Stimulated activated CD4-positive, alpha-beta T cell treated with anti-CD3 and anti-CD28 coated beads, Interleukin-12 subunit alpha, Interleukin-12 subunit beta, amount 100 ng/mL, for 24 hours (primary cell): ENCODE results near the gene GRIA2.

ENCODE experiments used
- DNase-seq, 2 experiments: peaks; one replicate each; pipeline ENCODE4 v3.0.0-alpha.2; 2020; ENCODE audit warnings: low read depth in 2 of 2

The GRIA2 gene

DNA sequence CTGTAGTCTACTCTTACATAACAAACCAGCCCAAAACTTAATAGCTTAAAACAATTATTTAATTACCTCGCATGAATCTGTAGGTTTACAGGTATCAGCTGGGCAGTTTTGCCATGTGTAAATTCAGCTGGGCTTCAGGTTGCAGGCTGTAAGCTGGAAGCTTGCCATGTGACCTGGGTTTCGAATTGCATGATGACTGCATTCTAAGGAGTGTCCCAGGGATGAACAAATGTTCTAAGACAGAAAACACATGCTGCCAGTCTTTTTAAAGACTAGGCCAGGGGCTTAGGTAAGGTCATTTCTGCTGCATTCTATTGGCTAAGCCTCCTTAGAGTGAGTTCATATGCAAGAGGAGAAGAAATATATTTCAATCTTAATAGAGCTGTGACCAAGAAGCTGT is 44.8 kb downstream of the GRIA2 start:
- DNase-seq: no peak

DNA sequence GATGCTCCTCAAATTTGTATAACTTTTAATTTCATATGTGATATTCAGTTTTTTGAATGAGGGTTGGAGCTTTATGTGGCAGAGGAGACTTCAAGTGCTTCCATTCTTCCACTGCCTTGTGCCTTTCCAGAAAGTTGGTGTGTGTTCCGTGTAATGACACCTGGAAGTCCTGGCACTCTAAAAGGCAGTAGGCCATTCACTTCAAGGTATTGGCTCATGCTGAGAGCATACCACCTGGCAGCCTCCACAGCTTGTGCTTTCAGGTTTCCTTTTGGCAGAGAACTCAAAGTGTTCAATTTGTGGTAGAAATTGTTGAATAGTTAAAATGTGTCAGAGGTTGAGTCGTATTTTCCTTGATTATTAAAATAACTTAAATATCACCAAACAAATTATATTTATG is 49.6 kb downstream of the GRIA2 start:
- no peak for DNase-seq

DNA sequence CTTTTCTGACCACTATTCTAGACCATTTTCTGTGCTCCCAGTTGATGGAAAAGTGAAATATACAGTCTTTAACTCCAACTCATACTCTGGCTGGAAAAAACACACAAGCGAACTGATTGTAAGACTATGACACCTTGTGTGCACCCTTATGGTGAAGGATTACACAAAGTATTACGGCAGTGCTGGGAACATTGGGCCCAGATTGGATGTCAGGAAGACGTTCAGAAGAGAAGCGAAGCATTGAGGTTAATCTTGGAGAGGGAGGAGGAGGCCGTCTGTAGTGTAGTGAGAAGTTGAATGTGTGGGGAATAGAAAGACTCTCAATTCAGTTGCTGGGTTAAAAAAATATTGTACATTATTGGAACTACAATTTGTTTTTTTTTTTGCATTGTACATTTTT is 50.0 kb downstream of the GRIA2 start:
- no peak for DNase-seq

DNA sequence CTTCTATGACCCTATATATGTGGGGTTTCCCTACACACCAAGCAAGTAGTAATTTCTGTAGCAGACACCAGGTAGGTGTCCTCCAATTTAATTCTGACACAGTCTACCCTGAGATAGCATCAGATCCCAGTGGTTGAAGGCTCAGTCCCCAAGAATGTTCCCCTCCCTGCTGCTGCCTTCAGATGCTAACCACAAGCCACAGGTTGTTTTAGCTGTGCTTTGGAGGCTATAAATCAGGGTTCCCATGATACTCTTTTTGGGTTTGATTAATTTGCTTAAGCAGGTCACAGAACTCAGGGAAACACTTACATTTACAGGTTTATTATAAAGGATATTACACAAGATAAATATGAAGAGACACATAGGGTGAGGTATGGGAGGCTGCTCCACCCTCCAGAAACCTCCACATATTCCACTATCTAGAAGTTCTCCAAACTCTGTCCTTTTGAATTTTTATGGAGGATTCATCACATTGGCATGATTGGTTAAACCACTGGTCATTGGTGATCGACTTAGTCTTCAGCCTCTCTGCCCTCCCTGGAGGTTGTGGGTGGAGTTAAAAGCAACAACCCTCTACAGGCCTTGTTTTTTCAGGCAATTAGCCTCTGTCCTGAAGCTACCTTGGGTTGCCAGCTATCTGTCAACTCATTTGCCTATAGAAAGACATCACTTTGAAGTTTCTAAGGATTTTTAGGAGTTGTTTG is 50.8 kb downstream of the GRIA2 start:
- DNase-seq: no peak

DNA sequence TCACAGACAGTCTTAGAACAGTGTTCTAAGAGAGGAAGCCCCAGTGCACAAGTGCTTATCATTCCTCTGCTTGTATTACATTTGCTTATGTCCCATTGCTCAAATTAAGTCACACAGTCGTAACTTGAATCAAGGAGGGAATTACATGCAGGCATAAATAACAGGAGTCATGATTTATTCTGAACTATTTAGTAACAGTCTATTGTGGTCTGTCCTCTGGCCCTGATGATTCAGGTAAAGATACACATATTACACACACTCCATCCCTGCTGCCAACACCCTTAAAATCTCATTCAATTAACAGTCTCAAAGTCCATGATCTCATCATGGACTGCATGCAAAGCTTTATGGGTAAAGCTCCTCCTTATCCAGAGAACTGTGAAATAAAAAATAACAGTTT is 60.1 kb downstream of the GRIA2 start:
- no peak for DNase-seq

DNA sequence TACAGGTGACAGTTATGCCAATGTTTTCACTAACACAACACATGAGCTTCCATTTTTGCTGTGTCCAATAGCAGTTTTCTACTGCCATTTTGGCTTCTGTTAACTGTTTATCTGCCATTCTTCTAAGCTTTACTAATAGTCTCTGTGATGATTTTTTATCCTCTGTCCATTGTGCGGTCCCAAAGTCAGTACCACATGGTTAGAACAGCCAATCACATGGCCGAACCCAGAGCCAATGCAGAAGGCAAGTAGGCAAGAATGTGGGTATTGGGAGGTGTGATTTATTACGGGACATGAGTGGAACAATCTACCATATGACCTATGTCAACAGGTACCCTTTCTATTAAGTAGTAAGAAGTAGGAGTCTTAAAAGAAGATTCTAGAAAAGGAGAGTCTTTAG is 61.5 kb downstream of the GRIA2 start:
- DNase-seq: no peak

DNA sequence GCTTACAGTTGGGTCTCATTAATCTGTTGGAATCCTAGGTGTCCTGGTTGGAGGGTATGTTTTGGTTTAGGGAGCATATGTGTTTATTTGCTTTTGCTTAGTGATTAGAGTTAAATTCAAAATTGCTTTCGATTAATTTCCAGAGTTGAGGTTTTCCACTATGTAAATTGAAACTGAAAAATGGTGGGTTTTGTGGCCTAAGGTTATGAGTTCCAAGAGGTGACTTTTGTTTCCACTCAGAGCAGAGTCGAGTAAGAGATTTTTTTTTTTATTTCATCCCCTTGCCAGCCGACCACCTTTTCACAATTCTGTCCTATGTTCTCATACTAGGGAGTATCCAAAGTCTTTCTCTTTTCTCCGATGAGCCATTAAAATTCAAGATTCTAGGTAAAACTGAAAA is 66.9 kb downstream of the GRIA2 start:
- DNase-seq: no peak

DNA sequence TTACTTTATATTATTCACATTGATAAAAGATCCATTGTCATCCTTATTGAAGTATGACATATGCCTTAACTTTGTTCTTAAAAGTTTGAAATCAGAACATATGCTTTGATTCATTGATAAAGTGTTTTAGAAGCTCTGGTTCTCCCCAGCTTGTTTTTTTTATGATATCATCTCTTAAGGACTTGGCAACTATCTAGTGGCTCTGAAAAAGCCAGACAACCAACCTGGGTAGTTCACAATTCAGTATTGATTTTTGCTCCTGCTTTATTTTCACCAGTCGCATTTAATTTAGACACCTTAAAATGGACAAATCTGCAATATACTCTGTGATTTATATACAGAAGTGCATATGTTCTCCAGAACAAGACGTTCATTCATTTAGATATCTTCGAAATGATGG is 70.1 kb downstream of the GRIA2 start:
- no peak for DNase-seq

DNA sequence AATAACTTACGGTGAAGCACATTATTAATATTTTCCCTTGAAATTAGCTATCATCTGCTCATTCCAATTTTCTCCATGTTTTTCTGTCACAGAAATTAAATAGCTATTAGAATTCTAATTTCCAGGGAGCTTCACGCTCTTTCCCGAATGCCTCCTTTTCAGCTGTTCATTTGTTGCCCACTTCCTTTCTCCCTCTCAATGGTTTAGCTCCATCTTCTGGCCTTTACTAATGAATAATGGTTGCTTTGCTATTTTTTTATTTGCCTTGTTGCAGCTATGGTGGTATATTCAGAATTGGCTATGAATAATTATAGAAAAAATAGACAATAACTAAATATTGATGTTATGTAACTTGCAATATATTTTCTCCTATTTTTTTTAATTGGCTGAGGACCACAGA is 70.5 kb downstream of the GRIA2 start:
- no peak for DNase-seq

DNA sequence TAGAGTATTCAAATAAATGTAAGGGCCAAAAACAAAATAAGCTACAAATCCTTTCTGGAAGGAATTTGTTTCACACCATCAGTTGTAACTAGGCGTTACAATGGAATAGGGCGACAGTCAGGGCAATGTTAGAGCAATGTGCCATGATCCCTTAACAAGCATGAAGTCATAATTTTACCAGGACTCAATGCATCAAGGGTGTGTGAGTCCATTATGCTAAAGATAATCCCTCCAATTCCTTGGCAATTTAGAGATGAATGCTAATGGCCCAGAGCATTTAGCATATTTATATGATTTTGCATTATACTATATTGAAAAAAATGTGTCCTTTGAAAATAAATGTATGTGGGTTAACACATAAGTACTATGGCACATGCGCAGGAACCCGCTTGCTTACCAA is 73.1 kb downstream of the GRIA2 start:
- no peak for DNase-seq

DNA sequence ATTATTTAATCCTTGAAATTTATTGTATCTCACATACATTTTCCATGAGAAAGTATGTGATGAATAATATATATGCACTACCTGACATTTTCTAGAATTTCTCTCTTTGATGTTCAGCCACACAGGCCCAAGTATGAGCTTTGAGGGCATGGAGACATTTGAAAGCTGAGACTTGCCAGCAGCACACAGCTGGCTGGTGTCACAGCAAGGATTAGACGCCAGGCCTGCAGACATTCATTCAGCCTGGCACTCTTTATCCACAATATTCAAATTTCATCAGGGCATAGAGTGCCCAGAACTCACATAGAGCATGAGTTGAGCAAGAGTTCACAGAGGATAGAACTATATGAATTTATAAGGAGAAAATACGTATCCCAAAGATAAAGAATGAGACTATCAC is 74.0 kb downstream of the GRIA2 start:
- no peak for DNase-seq

DNA sequence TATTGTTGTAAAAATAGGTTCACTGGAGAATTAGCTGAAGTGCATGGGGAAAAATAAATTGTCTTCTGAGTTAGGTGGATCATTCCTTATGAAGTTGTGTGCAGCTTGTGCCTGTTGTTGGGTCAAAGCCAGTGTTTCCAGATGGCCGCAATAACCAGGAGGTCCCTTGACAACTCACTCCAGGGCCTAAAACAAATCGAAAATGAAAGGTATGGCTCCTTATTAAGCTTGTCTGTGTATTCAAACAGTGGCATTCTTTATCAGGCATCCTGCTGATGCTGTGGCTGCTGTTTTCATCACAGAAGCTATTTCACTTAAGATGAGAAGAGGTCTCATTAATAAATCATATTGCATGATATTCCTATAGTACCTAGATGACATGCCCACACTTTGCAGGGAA is 80.2 kb downstream of the GRIA2 start:
- DNase-seq: no peak

DNA sequence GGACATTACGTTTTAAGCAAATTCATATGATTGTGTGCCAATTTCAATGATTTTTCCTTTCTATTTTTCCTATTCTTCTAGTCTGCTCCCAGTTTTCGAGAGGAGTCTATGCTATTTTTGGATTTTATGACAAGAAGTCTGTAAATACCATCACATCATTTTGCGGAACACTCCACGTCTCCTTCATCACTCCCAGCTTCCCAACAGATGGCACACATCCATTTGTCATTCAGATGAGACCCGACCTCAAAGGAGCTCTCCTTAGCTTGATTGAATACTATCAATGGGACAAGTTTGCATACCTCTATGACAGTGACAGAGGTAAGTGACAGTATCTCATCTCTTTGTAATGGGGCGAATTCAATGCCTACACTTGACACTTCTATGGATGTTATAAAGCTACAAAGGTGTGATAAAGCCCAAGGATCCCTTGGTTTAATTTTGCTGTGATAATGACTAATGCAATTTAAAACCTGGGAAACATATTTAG is 83.0 kb downstream of the GRIA2 start:
- no peak for DNase-seq

DNA sequence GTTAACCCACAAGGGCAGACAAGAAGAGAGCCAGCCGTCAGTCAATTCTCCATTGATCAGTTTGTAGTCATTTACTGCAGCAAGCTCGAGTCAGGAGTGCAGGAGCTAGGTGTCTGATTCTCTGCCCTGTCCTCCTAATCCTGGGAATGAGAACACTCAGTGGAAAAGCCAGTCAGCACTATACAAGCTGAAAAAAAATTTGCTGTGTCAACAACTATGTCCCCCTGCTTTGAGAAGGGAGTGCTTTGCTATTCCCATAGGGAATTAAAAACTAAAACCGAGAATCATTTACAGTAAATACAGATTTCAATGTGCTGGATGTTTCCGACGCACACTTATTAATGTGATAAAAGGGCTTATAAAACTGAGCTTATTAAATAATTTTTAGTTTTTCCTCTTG is 84.2 kb downstream of the GRIA2 start:
- no peak for DNase-seq

DNA sequence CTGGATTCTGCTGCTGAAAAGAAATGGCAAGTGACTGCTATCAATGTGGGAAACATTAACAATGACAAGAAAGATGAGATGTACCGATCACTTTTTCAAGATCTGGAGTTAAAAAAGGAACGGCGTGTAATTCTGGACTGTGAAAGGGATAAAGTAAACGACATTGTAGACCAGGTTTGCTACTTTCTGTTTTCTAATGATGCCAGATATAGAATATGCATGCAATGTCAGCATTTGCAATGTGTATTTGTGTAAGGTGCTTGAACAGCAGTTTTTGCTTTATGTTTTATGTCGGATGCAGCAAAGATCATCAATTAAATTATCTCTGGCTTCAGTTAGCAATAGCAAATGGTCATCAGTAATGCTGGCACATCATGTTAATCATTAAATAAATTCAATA is 92.2 kb downstream of the GRIA2 start:
- no peak for DNase-seq

DNA sequence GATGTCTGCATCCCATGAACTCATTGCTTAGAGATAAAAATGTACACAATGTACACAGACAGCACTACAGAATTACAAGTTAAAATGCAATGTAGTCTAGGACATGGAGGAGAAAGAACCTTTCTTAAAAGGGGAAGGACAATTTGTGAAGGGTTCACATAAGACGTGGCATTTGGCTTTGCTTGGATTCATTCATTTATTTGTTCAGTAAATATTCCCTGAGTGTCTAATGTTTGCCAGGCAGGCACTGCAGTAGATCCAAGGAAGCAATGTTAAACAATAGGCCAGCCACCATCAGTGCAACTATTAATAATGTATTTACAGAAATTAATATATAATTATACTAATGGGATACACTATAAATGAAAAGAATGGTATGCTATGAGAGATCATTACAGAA is 94.4 kb downstream of the GRIA2 start:
- DNase-seq: no peak

DNA sequence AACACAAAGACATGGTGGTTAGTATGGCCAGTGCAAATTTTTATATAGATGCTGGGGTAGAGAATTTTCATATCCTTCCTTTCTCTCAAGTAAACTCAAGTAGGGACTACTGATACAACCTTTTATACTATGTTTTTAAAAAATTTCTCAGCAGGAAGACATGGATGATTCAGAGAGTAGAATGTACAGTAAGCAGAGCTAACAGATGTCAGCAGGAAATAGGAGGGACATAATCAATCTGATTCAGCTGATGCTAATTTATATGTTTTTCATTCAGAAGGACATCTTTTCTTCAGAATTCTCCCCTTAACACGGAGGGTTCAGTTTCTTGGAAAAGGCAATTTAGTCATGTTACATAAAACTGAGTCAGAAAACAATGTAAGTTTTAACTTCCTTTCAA is 95.4 kb downstream of the GRIA2 start:
- DNase-seq: no peak

DNA sequence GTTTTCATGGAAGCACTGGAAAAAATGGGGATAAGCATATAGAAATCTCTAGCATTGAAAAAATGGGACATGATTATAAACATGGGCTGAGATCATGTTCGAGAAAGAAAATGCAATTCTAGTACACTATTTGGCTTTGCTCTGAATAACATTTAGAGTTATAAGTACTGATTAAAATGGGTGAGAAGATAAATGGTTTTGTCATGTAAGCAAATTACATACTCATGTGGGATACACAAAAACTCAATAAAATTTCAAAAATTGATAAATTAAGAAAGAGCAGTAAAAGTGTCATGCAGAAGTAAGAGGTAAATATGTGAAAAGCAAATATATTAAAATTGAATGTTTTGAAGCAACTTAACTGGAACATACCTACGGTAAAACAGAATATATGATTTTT is 99.6 kb downstream of the GRIA2 start:
- DNase-seq: no peak

DNA sequence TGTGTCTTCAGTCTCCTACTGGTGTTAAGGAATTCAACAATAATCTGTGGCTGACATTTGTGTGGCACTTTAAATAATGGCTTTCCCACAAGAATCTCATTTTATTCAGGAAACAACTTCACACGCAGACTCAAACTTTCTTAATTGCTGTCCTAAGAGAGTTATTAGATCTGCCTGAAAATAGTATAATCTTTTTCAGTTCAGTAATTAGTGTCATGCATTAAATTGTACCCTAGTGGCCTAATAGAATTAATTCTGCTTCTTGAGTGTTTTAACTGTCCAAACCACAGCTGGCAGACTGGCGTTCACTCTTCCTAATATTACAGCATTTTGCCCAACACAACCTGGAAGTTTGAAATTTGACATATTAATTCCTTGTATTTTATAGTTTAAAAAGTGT is 107.1 kb downstream of the GRIA2 start:
- no peak for DNase-seq

DNA sequence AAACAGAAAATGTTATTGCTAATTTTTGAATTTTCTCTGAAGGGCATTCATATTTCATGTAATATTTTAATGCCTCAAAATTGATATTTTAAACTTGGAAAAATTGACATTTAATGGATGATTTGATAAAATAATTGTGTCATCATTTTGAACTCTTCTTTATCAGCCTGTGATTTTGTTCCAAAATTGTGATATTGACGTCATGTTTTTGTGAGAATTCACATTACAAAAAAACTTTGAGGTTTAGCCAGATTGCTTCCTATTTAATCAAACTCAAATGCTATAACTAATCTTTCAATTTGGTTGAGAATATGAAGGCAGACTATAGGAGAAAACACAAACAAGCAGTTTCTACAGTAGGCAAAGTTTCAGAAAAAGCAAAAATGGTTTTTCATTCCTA is 137.4 kb downstream of the GRIA2 start:
- DNase-seq: no peak

DNA sequence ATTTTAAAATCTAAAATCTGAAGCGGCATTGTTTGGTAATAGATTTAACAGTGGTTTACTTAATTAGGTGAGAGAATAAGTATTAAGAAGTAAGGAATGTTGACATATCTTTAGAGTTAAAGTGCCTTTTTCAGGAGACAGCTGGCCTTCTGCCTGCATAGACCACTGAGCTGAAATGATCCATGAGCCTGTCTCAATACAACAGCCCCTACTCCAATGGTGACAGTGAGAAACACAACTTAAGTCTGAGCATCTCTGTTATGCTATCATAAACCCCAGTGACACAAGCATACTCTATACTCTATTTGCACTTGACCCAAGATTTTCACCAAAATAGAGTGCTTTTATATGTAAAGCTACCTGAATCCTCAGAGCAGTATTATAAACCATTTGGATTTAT is 137.9 kb downstream of the GRIA2 start:
- DNase-seq: no peak

DNA sequence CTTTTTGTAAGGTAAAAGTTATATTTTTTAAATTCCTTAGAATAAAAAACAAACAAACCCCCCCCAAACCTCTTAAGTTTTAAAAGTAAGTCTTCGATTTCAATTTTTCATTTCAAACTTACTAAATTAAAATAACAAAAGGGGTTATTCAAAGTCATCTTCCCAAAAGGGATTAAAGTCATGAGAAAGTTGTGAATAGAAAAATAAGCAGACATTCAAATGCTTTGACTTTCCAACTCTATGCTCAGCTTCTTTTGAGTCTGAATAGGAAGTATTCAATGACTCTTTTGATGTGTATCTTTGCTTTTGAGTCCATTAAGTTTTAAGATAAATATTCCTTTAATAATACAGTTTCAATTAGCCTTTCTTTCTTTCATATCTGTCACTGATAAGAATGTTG is 138.3 kb downstream of the GRIA2 start:
- no peak for DNase-seq

DNA sequence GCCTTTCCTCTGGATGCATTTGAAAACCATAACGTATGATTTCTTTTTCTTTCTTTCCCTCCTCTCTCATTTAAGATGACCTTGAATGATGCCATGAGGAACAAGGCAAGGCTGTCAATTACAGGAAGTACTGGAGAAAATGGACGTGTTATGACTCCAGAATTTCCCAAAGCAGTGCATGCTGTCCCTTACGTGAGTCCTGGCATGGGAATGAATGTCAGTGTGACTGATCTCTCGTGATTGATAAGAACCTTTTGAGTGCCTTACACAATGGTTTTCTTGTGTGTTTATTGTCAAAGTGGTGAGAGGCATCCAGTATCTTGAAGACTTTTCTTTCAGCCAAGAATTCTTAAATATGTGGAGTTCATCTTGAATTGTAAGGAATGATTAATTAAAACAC is 142.8 kb downstream of the GRIA2 start:
- DNase-seq: no peak

DNA sequence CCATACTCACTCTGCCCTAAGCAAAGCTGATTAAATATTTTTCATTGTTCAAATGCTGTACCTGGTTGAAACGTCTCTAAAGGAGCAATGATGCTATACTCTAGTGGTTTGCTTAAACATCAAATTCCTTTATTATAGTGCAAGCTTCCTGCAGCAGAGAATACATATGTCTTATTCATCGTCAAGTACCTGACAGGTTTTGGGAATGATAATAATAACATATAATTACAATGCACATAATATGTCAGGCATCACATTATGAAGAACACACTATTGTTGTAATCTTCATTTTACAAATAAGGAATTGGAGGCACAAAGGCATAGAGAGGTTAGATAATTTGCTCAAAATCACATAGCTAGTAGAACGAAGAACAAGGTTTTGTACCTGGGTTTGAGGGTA is 151.6 kb downstream of the GRIA2 start:
- DNase-seq: no peak
